MM.1S (cell line): ENCODE measurements around the gene IL1RL1.

Experiments used
- DNase-seq: peaks from one replicate; pipeline ENCODE4 v3.0.0-alpha.2; 2015
- H2AFZ ChIP-seq: fragments of 300-600 bp; sonication (generic); 2 replicates; pipeline ENCODE4 v1.6.0; 2016; ENCODE audit warnings: antibody characterized with exemption, low read length
- H3F3A ChIP-seq: fragments of 300-600 bp; sonication (generic); 2 replicates; pipeline ENCODE4 v1.6.1; 2016; ENCODE audit warnings: mild to moderate bottlenecking, antibody characterized with exemption, low read length, moderate library complexity, mixed read lengths; ENCODE audit not compliant: insufficient read depth
- H3K27ac ChIP-seq: fragments of 300-600 bp; sonication (generic); 2 replicates; pipeline ENCODE4 v1.5.1; 2016; ENCODE audit warnings: mild to moderate bottlenecking, low read length
- H3K27me3 ChIP-seq: fragments of 300-600 bp; sonication (generic); replicated peaks from 2 replicates; pipeline ENCODE4 v1.6.0; 2016; ENCODE audit warnings: low read length; ENCODE audit not compliant: insufficient read depth
- H3K36me3 ChIP-seq: fragments of 300-600 bp; sonication (generic); replicated peaks from 2 replicates; pipeline ENCODE4 v1.6.1; 2016; ENCODE audit warnings: mild to moderate bottlenecking, low read length, mixed read lengths; ENCODE audit not compliant: insufficient read depth
- H3K4me1 ChIP-seq: fragments of 300-600 bp; sonication (generic); 2 replicates; pipeline ENCODE4 v1.6.1; 2016; ENCODE audit warnings: low read length, mixed read lengths
- H3K4me2 ChIP-seq: fragments of 300-600 bp; sonication (generic); 2 replicates; pipeline ENCODE4 v1.6.0; 2016; ENCODE audit warnings: low read depth, low read length
- H3K4me3 ChIP-seq: fragments of 300-600 bp; sonication (generic); 2 replicates; pipeline ENCODE4 v1.5.1; 2016; ENCODE audit warnings: low read length, mixed read lengths
- H3K79me2 ChIP-seq: fragments of 300-600 bp; sonication (generic); 2 replicates; pipeline ENCODE4 v1.6.1; 2016; ENCODE audit warnings: mixed run types, low read length, mixed read lengths
- H3K9ac ChIP-seq: fragments of 300-600 bp; sonication (generic); 2 replicates; pipeline ENCODE4 v1.6.1; 2016; ENCODE audit warnings: low read length, mixed read lengths
- H3K9me2 ChIP-seq: fragments of 300-600 bp; sonication (generic); replicated peaks from 2 replicates; pipeline ENCODE4 v1.6.1; 2016; ENCODE audit warnings: mild to moderate bottlenecking, low read length, mixed read lengths; ENCODE audit not compliant: insufficient read depth
- H3K9me3 ChIP-seq: fragments of 300-600 bp; sonication (generic); replicated peaks from 2 replicates; pipeline ENCODE4 v1.6.1; 2016; ENCODE audit warnings: mild to moderate bottlenecking, low read length, mixed read lengths; ENCODE audit not compliant: insufficient read depth
- H4K20me1 ChIP-seq: fragments of 300-600 bp; sonication (generic); 2 replicates; pipeline ENCODE4 v1.6.1; 2016; ENCODE audit warnings: mild to moderate bottlenecking, low read length, moderate library complexity, mixed read lengths; ENCODE audit not compliant: insufficient read depth
- EZH2 ChIP-seq: fragments of 300-600 bp; sonication (generic); optimal IDR thresholded peaks from 2 replicates; pipeline ENCODE3; 2017; ENCODE audit warnings: low read depth, mild to moderate bottlenecking, antibody characterized with exemption, low read length, mixed read lengths
- EZH2phosphoT487 ChIP-seq: fragments of 300-600 bp; sonication (generic); IDR thresholded peaks from 2 replicates; pipeline ENCODE4 v1.6.1; 2018; ENCODE audit warnings: antibody characterized with exemption, low read length
- TF ChIP-seq, protein P1 (sequence below): fragments of 300-600 bp; sonication (generic); IDR thresholded peaks from 2 replicates; pipeline ENCODE4 v1.5.1; 2016; ENCODE audit warnings: antibody characterized with exemption, low read length, mixed read lengths

The IL1RL1 gene

DNA sequence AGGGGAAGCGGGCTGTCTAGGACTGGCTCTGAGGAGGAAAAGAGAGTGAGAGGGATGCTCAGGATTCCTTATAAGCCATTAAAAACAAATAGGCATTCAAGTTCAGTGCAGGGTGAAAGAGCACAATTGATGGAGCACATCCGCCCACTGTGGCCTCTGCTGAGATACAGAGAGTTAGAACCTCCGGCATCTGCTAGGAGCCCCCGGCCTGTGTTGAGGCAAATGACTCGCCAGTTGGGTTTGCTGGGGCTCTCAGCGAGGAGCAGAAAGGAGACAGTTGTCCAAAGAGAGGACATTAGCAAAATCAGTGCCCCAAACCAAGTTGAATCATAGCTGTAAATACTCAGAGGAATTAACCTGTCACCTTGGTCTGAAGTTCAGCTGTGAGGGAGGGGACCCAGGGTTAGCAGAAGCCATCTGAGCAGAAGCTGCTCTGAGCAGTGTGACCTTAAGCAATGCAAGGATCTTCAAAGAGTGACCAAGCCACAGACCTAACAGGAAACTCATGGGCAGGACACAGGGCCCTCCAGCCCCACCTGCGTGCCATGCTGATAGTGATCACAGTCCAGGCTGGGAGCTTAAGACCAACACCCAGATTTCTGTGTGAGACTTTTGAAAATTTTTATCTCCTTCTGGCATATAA, 88.3 kb downstream of the IL1RL1 start:
- Histone ChIP-seq H3K36me3 (no peaks in the 10 kb centered on the region), H3K79me2 (no peaks in the 10 kb centered on the region), H3K27me3 (no peaks in the 10 kb centered on the region), H3K9me3 (no peaks in the 10 kb centered on the region), H4K20me1 (no peaks in the 10 kb centered on the region), H3K4me2 (no peak overlapping the region), H3K4me1 (no peaks in the 10 kb centered on the region), H3K27ac (no peak overlapping the region), H3K9ac (no peak overlapping the region), H2AFZ (no peak overlapping the region), H3F3A (no peaks in the 10 kb centered on the region), H3K4me3 (no peak overlapping the region), H3K9me2 (no peaks in the 10 kb centered on the region)
- DNase-seq: no peak
- TF ChIP-seq, protein P1, sequence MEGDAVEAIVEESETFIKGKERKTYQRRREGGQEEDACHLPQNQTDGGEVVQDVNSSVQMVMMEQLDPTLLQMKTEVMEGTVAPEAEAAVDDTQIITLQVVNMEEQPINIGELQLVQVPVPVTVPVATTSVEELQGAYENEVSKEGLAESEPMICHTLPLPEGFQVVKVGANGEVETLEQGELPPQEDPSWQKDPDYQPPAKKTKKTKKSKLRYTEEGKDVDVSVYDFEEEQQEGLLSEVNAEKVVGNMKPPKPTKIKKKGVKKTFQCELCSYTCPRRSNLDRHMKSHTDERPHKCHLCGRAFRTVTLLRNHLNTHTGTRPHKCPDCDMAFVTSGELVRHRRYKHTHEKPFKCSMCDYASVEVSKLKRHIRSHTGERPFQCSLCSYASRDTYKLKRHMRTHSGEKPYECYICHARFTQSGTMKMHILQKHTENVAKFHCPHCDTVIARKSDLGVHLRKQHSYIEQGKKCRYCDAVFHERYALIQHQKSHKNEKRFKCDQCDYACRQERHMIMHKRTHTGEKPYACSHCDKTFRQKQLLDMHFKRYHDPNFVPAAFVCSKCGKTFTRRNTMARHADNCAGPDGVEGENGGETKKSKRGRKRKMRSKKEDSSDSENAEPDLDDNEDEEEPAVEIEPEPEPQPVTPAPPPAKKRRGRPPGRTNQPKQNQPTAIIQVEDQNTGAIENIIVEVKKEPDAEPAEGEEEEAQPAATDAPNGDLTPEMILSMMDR: no peak
- no peak for TF ChIP-seq EZH2phosphoT487
- no peak for TF ChIP-seq EZH2

DNA sequence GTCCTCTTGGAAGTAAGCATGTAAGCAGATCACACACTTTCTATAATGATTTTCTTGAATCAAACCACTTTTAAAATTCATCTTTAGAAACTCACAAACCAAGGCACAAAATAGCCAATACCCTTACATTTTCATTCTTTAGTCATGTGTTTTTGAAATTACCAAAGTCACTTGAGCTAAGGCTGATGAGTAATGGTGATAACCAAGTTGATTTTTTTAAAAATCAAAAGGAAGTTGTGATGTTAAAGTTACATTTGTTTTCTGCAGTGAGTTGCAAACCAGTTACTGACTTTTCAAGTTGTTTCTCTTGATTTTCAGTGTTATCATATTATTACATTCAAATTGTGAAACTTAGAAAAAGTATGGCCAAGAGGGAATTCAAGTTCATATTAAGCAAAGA, 90.1 kb downstream of the IL1RL1 start:
- H2AFZ ChIP-seq: no peak overlapping the region
- no peaks in the 10 kb centered on the region for H4K20me1 ChIP-seq
- no peaks in the 10 kb centered on the region for H3F3A ChIP-seq
- no peak overlapping the region for H3K4me2 ChIP-seq
- no peaks in the 10 kb centered on the region for H3K27me3 ChIP-seq
- no peaks in the 10 kb centered on the region for H3K4me1 ChIP-seq
- no peaks in the 10 kb centered on the region for H3K9me3 ChIP-seq
- no peaks in the 10 kb centered on the region for H3K9me2 ChIP-seq
- no peak overlapping the region for H3K4me3 ChIP-seq
- TF ChIP-seq, protein P1: no peak
- TF ChIP-seq EZH2phosphoT487 (no peak), EZH2 (no peak)
- no peaks in the 10 kb centered on the region for H3K79me2 ChIP-seq
- no peak overlapping the region for H3K9ac ChIP-seq
- no peak overlapping the region for H3K27ac ChIP-seq
- DNase-seq: no peak
- H3K36me3 ChIP-seq: no peaks in the 10 kb centered on the region
